A673 (cell line): ENCODE measurements around the gene FOLR2.

Experiments
- CTCF ChIP-seq: fragments of 300-800, 200-600 bp; sonication (generic); conservative IDR thresholded peaks from 2 replicates; pipeline ENCODE4 v1.5.1; 2017; ENCODE audit warnings: low read depth, mild to moderate bottlenecking, antibody characterized with exemption, low read length, moderate library complexity, mixed read lengths
- EZH2 ChIP-seq: fragments of 200-600 bp; sonication (generic); IDR thresholded peaks from 2 replicates; pipeline ENCODE4 v1.6.1; 2017; ENCODE audit warnings: borderline replicate concordance, low read depth, mild to moderate bottlenecking, mixed read lengths, antibody characterized with exemption, low read length; ENCODE audit not compliant: poor library complexity, severe bottlenecking

GRCh38 chr11:72244060-72244360 lies 27.4 kb downstream of the FOLR2 start, which contains the start of gene PHOX2A:
- no peak for TF ChIP-seq CTCF
- no peak for TF ChIP-seq EZH2
